Epithelial cell of proximal tubule (primary cell): ENCODE measurements around the gene C11orf91. TPM values are rescaled to one million over a fixed set of nuclear protein-coding genes. Genes with fewer than 3 reads are reported as not detected.

ENCODE experiments used
- DNase-seq: peaks from one replicate; pipeline ENCODE4 v3.0.0-alpha.2; 2011; ENCODE audit warnings: low read depth
- H3K4me3 ChIP-seq: 2 replicates; pipeline ENCODE4 v1.5.1; 2011; ENCODE audit warnings: low read depth, mild to moderate bottlenecking, low read length
- total RNA-seq: library from RNA; depleted of rRNA; stranded (reverse); fragments of >200 nt; gene quantifications from 2 replicates; pipeline ENCODE4 v1.2.3, GENCODE V29; 2015
- TF ChIP-seq, protein P1 (sequence below): conservative IDR thresholded peaks from 2 replicates; pipeline ENCODE4 v1.5.1; 2012; ENCODE audit warnings: low read depth, mild to moderate bottlenecking, low read length

Gene C11orf91
- total RNA-seq, 1 donor from 2014 or later: not detected

DNA sequence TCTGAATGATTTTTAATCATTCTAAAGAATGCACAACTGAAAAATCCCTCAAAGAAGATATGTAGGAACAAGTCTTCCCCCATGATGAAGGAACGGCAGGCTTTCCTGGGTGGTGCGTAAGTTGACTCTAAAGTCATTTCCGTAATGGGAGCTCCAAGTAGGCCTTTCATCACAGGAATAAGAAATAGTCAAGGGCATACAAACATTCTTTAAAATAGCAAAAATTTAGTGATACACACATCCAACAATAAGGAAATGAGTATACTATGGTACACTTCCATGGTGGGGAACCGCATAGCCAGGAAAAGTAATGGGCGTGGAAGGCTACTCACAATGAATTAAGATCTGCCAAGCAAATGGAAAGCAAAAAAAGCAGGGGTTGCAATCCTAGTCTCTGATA is 24.9 kb upstream of the C11orf91 start:
- TF ChIP-seq, protein P1, sequence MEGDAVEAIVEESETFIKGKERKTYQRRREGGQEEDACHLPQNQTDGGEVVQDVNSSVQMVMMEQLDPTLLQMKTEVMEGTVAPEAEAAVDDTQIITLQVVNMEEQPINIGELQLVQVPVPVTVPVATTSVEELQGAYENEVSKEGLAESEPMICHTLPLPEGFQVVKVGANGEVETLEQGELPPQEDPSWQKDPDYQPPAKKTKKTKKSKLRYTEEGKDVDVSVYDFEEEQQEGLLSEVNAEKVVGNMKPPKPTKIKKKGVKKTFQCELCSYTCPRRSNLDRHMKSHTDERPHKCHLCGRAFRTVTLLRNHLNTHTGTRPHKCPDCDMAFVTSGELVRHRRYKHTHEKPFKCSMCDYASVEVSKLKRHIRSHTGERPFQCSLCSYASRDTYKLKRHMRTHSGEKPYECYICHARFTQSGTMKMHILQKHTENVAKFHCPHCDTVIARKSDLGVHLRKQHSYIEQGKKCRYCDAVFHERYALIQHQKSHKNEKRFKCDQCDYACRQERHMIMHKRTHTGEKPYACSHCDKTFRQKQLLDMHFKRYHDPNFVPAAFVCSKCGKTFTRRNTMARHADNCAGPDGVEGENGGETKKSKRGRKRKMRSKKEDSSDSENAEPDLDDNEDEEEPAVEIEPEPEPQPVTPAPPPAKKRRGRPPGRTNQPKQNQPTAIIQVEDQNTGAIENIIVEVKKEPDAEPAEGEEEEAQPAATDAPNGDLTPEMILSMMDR: no peak
- DNase-seq: no peak
- H3K4me3 ChIP-seq: no peak overlapping the region

GRCh38 chr11:33724644-33725035 is 24.0 kb upstream of the C11orf91 start:
- TF ChIP-seq, protein P1: no peak
- peak; percentile 78 for DNase-seq
- H3K4me3 ChIP-seq: no peak overlapping the region

DNA sequence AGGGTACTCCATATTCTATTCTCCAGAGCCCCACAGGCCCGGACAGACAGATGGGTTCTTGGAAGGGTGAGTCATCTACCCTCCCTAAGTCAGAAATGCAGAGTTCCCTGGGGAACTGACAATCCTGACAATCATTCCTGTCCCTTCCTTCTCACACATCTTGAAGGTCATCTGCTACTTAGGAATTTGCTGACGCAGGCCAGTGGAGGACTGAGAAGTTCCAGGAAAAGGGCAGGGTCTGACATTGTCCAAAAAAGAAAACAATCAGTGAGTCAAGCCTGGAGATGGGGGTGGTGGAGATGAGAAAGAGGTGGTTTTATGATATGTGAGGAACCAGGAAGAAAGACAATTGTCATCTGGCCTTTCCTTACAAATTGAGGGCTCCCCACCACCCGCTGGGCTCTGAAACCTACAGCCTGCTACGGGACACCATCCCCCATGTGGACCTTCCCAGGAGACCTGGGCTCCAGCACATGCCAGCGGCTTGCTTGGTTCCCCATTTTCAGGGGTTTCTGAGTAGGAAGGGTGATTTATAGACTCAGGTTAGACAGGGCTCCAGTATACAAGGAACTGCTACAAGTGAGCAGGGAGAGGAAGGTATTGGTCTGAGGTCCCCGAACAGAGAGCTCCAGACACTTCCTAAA is 22.7 kb upstream of the C11orf91 start:
- TF ChIP-seq, protein P1: no peak
- H3K4me3 ChIP-seq: no peak overlapping the region
- peak; percentile 96 for DNase-seq

DNA sequence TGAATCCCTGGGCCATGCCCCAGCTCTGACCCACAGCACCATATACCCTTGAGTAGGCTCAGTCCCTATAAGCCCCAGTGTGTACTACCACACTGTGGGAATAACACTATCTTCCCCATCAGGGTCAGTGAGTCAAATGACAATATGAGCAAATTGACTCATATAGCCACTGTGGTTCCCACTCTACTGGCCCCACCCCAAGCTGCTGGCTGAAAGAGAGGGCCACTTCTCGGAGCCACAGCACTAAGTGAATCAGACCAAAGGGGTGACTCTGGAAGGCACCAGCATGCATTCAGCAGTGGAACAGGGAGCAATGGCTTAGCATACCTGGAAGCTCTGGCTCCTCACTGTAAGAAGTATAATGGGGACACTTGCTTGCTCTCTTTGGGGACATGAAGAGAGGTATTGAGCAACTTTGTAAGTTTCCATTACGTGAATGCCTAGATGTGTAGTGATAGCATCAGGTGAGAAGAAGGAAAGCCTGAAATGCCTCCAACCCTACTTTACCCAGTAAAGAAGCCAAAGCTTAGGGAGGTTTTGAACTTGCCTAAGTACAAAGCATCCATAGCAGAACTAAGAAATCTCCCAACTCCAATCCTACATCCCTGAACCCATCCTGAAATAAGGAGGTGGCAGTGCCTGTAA is 22.1 kb upstream of the C11orf91 start:
- DNase-seq: no peak
- TF ChIP-seq, protein P1: no peak
- no peak overlapping the region for H3K4me3 ChIP-seq

GRCh38 chr11:33721984-33722383 is 21.4 kb upstream of the C11orf91 start:
- no peak for DNase-seq
- no peak overlapping the region for H3K4me3 ChIP-seq
- TF ChIP-seq, protein P1: no peak

DNA sequence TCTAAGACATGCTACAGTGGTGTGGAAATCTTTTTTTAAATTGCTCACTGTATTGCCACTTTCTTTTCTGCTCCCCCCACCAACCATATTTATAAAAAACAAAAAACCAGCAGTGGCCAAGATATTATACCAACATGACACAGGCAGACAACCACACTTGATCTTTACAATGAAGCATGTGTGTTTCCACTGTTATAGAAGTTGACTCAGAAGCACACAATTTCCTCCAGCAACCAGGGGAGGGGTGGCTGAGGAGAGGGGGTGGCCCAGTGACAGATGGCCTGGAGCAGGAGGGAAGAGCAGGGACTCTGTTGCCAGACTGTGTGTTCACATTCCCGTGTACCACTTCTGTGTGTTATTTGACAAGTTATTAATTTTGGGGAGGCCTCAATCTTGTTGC is 20.8 kb upstream of the C11orf91 start:
- TF ChIP-seq, protein P1: no peak
- no peak overlapping the region for H3K4me3 ChIP-seq
- no peak for DNase-seq

- TF ChIP-seq, protein P1: no peak
- DNase-seq: no peak
Observed at GRCh38 chr11:33719587-33719986, 19.0 kb upstream of the C11orf91 start.

More at GRCh38 chr11:33719587-33719986, 19.0 kb upstream of the C11orf91 start:
- H3K4me3 ChIP-seq: no peak overlapping the region
